GM19468 (cell line): Measurements from ENCODE around the gene UROC1.

Experiments used
- ATAC-seq: cut with Tn5 transposase; IDR thresholded peaks from one replicate; pipeline ENCODE4 v1.9.1; 2021; ENCODE audit warnings: mild to moderate bottlenecking, moderate library complexity, moderate number of reproducible peaks; ENCODE audit not compliant: unreplicated experiment; ENCODE audit errors: extremely low read depth

Gene UROC1

GRCh38 chr3:126500016-126500415, 17.6 kb downstream of the UROC1 start:
- no peak for ATAC-seq

GRCh38 chr3:126499401-126499800, 18.2 kb downstream of the UROC1 start:
- no peak for ATAC-seq

- no peak for ATAC-seq
Observed at GRCh38 chr3:126498929-126499328, 18.6 kb downstream of the UROC1 start.

GRCh38 chr3:126498461-126498860, 19.1 kb downstream of the UROC1 start:
- ATAC-seq, result no peak

GRCh38 chr3:126497956-126498355, 19.6 kb downstream of the UROC1 start:
- ATAC-seq, result no peak

GRCh38 chr3:126496894-126497850, 20.4 kb downstream of the UROC1 start:
- ATAC-seq, result no peak

GRCh38 chr3:126495786-126496185, 21.8 kb downstream of the UROC1 start:
- no peak for ATAC-seq

- no peak for ATAC-seq
Observed at GRCh38 chr3:126494970-126495230, 22.7 kb downstream of the UROC1 start.

- no peak for ATAC-seq
Observed at GRCh38 chr3:126494204-126494969, 23.2 kb downstream of the UROC1 start.

- ATAC-seq, result no peak
Observed at GRCh38 chr3:126493739-126494138, 23.8 kb downstream of the UROC1 start.

- ATAC-seq, result no peak
Observed at GRCh38 chr3:126493051-126493450, 24.5 kb downstream of the UROC1 start.

- no peak for ATAC-seq
Observed at GRCh38 chr3:126491221-126492013, 26.2 kb downstream of the UROC1 start.

GRCh38 chr3:126490619-126491018, 27.0 kb downstream of the UROC1 start:
- no peak for ATAC-seq

GRCh38 chr3:126488886-126489569, 28.5 kb downstream of the UROC1 start:
- ATAC-seq, result no peak

GRCh38 chr3:126488185-126488584, 29.4 kb downstream of the UROC1 start:
- no peak for ATAC-seq

GRCh38 chr3:126487151-126487771, 30.3 kb downstream of the UROC1 start:
- ATAC-seq, result no peak

GRCh38 chr3:126486360-126486847, 31.2 kb downstream of the UROC1 start:
- ATAC-seq, result no peak

- no peak for ATAC-seq
Observed at GRCh38 chr3:126485956-126486355, 31.6 kb downstream of the UROC1 start.

- no peak for ATAC-seq
Observed at GRCh38 chr3:126485176-126485897, 32.2 kb downstream of the UROC1 start.
